ENCODE data around the gene BUD31.
A peak's percentile ranks its signal among the peaks of the same experiment; 100 is the strongest.

BUD31 gene

DNA sequence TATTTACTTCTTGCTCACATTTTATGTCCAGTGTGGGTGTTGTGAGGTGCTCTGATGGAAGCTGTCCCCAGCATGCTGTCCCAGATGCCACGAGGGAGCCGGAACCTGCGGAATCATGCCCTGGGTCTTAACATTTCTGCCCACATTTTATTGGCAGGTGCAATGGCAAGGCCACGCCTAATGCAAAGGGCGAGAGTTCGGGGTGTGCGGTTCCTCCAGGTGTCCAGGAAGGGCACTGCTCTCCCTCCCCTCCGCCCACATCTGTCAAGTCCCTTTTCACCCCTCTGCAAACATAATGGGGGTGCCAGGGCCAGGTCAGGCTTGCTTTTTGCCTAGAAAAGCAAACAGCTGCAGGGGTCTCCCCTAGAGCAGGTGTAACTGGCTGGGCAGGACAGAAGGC is 16.7 kb upstream of the BUD31 start:
- Histone ChIP-seq H3K4ac (ENCODE audit: low read depth, low read length) (no peak overlapping the region), H3K23ac (ENCODE audit: low read length) (no peak overlapping the region), H3K18ac (ENCODE audit: low read length) (no peak overlapping the region), H3K36me3 (ENCODE audit: control insufficient read depth in 1 of 2, insufficient read depth in 2 of 2, low read length in 2 of 2) (peaks cover 71 to 75% of the 10 kb centered on the region in 2 experiments), H2BK12ac (ENCODE audit: low read length) (no peak overlapping the region), H3K4me3 (ENCODE audit: low read depth, low read length) (no peak overlapping the region), H2BK5ac (ENCODE audit: low read depth, low read length, poor library complexity) (no peak overlapping the region), H4K8ac (ENCODE audit: low read depth, low read length) (no peak overlapping the region), H4K12ac (ENCODE audit: low read depth, low read length) (no peak overlapping the region), H2AFZ (ENCODE audit: insufficient read depth, low read length, poor library complexity) (no peak overlapping the region), H3K27me3 (ENCODE audit: insufficient read depth, low read length) (no peaks in the 10 kb centered on the region), H3K27ac (ENCODE audit: low read depth, low read length) (no peak overlapping the region), H3K4me1 (ENCODE audit: control insufficient read depth in 1 of 2, insufficient read depth in 2 of 2, low read length in 2 of 2) (peaks cover 5 to 13% of the 10 kb centered on the region in 2 experiments), H3K79me2 (ENCODE audit: control insufficient read depth, insufficient read depth, low read length, poor library complexity) (no peaks in the 10 kb centered on the region), H3K14ac (ENCODE audit: low read length) (no peak overlapping the region), H3K79me1 (ENCODE audit: low read length) (peaks cover 3% of the 10 kb centered on the region), H3K4me2 (ENCODE audit: low read length) (peak overlapping the region; percentile 62), H3K9ac (ENCODE audit: low read length) (no peak overlapping the region), H2BK120ac (ENCODE audit: insufficient read depth, low read length, poor library complexity) (no peak overlapping the region), H3K9me3 (ENCODE audit: insufficient read depth, low read depth, low read length) (no peaks in the 10 kb centered on the region), H2AK5ac (ENCODE audit: low read length) (no peak overlapping the region), H4K91ac (ENCODE audit: low read depth, low read length) (no peak overlapping the region)
- DNase-seq = no peak
- no CpG with 5 or more reads among the region's 8 CpGs for WGBS (ENCODE audit: extremely low coverage, insufficient coverage, insufficient read length)

DNA sequence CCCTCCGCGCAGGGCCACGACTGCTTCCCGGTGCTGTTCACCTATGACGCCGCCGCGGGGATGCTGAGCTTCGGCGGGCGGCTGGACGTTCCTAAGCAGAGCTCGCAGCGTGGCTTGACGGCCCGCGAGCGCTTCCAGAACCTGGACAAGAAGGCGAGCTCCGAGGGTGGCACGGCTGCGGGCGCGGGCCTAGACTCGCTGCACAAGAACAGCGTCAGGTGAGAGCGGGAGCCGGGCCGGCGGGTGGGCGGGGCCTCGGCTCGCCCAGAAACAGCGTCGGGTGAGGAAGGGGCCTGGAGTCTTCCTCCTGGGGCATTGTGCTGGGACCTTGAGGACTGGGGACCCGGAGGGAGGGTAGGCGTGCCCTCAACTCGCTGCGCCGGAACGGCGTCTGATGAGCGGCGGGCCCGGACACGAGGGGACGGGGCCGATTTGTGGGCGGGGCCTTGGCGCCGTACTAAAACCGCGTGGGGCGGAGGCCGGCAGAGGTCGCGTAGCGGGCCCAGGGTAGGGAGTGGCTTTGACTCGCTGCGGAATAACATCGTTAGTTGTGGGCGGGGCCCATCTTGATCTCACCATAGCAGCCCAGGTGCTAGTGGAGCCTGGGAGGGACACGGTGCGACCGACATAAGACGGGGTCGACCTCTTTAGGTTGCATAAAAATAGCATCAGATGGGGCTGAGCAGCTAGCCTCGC is 16.0 kb upstream of the BUD31 start:
- peak overlapping the region; percentile 29 for H3K27ac ChIP-seq (ENCODE audit: low read depth, low read length)
- no peak overlapping the region for H2BK5ac ChIP-seq (ENCODE audit: low read depth, low read length, poor library complexity)
- H2AK5ac ChIP-seq (ENCODE audit: low read length) = no peak overlapping the region
- peak overlapping the region; percentile 59 for H3K9ac ChIP-seq (ENCODE audit: low read length)
- no peak overlapping the region for H2BK120ac ChIP-seq (ENCODE audit: insufficient read depth, low read length, poor library complexity)
- peak; percentile 50 to 58 for DNase-seq
- H4K12ac ChIP-seq (ENCODE audit: low read depth, low read length) = peak overlapping the region; percentile 36
- no peak overlapping the region for H3K23ac ChIP-seq (ENCODE audit: low read length)
- H3K14ac ChIP-seq (ENCODE audit: low read length) = peak overlapping the region; percentile 13
- H4K8ac ChIP-seq (ENCODE audit: low read depth, low read length) = peak overlapping the region; percentile 0
- H4K91ac ChIP-seq (ENCODE audit: low read depth, low read length) = peak overlapping the region; percentile 20
- no peak overlapping the region for H3K4ac ChIP-seq (ENCODE audit: low read depth, low read length)
- H3K4me3 ChIP-seq (ENCODE audit: low read depth, low read length) = peak overlapping the region; percentile 71
- WGBS (ENCODE audit: extremely low coverage, insufficient coverage, insufficient read length) = no CpG with 5 or more reads among the region's 68 CpGs
- H3K18ac ChIP-seq (ENCODE audit: low read length) = no peak overlapping the region
- no peaks in the 10 kb centered on the region for H3K9me3 ChIP-seq (ENCODE audit: insufficient read depth, low read depth, low read length)
- H3K4me1 ChIP-seq (ENCODE audit: control insufficient read depth in 1 of 2, insufficient read depth in 2 of 2, low read length in 2 of 2) = peaks cover 5 to 13% of the 10 kb centered on the region in 2 experiments
- H3K36me3 ChIP-seq (ENCODE audit: control insufficient read depth in 1 of 2, insufficient read depth in 2 of 2, low read length in 2 of 2) = peaks cover 75 to 77% of the 10 kb centered on the region in 2 experiments
- peaks cover 3% of the 10 kb centered on the region for H3K79me1 ChIP-seq (ENCODE audit: low read length)
- H2BK12ac ChIP-seq (ENCODE audit: low read length) = no peak overlapping the region
- H3K27me3 ChIP-seq (ENCODE audit: insufficient read depth, low read length) = no peaks in the 10 kb centered on the region
- peak overlapping the region; percentile 62 for H3K4me2 ChIP-seq (ENCODE audit: low read length)
- H2AFZ ChIP-seq (ENCODE audit: insufficient read depth, low read length, poor library complexity) = peak overlapping the region; percentile 34
- no peaks in the 10 kb centered on the region for H3K79me2 ChIP-seq (ENCODE audit: control insufficient read depth, insufficient read depth, low read length, poor library complexity)

DNA sequence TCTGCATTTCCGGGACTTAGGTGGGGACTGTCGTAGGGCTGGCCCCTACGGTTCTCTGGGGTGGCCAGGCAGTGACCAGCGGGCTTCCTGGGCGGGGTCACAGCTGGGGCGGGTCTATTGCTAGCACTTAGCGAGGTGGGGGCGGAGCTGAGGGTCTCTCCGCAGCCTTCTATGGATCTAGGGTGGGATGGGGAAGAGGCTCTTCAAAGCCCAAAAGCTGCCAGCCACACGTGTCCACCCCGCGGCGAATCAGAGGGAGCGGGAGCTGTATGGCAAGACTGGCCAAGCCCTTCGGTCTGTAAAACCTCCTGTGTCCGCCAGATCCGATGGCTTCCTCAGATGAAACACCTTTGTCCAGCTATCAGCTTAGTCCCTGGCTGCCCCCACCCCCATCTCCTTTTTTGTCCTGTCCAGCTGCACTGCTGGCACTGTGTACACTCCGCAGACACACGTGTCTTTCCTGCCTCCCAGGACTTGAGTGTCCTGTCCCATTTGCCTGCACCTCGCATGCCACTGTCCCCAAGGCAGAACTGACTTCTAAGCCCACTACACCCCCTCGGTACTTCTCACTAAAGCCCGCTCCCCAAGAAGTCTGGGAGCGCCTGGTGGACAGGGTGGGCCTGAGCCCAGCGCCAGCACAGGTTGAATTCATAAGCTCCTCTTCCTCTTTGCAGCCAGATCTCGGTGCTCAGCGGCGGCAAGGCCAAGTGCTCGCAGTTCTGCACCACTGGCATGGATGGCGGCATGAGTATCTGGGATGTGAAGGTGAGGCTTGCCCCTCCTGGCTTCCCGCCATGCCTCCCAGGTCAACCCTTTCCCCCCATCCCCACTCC is 15.2 kb upstream of the BUD31 start:
- peak overlapping the region; percentile 62 for H3K4me2 ChIP-seq (ENCODE audit: low read length)
- WGBS (ENCODE audit: extremely low coverage, insufficient coverage, insufficient read length) = no CpG with 5 or more reads among the region's 30 CpGs
- peak overlapping the region; percentile 71 for H3K4me3 ChIP-seq (ENCODE audit: low read depth, low read length)
- no peaks in the 10 kb centered on the region for H3K79me2 ChIP-seq (ENCODE audit: control insufficient read depth, insufficient read depth, low read length, poor library complexity)
- peak overlapping the region; percentile 29 for H3K27ac ChIP-seq (ENCODE audit: low read depth, low read length)
- no peak overlapping the region for H3K9ac ChIP-seq (ENCODE audit: low read length)
- H3K14ac ChIP-seq (ENCODE audit: low read length) = no peak overlapping the region
- no peak for DNase-seq
- H3K18ac ChIP-seq (ENCODE audit: low read length) = no peak overlapping the region
- peaks cover 3% of the 10 kb centered on the region for H3K79me1 ChIP-seq (ENCODE audit: low read length)
- no peak overlapping the region for H2BK120ac ChIP-seq (ENCODE audit: insufficient read depth, low read length, poor library complexity)
- no peaks in the 10 kb centered on the region for H3K9me3 ChIP-seq (ENCODE audit: insufficient read depth, low read depth, low read length)
- peak overlapping the region; percentile 13 for H2AFZ ChIP-seq (ENCODE audit: insufficient read depth, low read length, poor library complexity)
- H2AK5ac ChIP-seq (ENCODE audit: low read length) = no peak overlapping the region
- peaks cover 5 to 13% of the 10 kb centered on the region in 2 experiments for H3K4me1 ChIP-seq (ENCODE audit: control insufficient read depth in 1 of 2, insufficient read depth in 2 of 2, low read length in 2 of 2)
- H2BK12ac ChIP-seq (ENCODE audit: low read length) = no peak overlapping the region
- H3K36me3 ChIP-seq (ENCODE audit: control insufficient read depth in 1 of 2, insufficient read depth in 2 of 2, low read length in 2 of 2) = peaks cover 74 to 76% of the 10 kb centered on the region in 2 experiments
- peak overlapping the region; percentile 0 for H4K8ac ChIP-seq (ENCODE audit: low read depth, low read length)
- no peak overlapping the region for H2BK5ac ChIP-seq (ENCODE audit: low read depth, low read length, poor library complexity)
- no peak overlapping the region for H4K12ac ChIP-seq (ENCODE audit: low read depth, low read length)
- peak overlapping the region; percentile 20 for H4K91ac ChIP-seq (ENCODE audit: low read depth, low read length)
- H3K27me3 ChIP-seq (ENCODE audit: insufficient read depth, low read length) = no peaks in the 10 kb centered on the region
- no peak overlapping the region for H3K4ac ChIP-seq (ENCODE audit: low read depth, low read length)
- H3K23ac ChIP-seq (ENCODE audit: low read length) = no peak overlapping the region

DNA sequence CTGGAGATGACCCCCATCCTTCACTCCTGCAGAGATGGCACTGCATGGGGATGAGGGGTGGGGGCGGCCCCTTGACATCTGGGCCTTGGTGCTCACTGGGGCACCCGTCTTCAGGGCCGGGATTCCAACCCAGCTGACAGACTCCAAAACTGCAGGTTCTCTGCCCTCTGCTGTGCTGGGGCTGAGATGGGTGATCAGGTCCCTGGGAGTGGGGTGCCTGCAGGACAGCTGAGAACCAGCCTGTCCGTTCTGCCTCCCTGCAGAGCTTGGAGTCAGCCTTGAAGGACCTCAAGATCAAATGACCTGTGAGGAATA is 14.6 kb upstream of the BUD31 start:
- no peak overlapping the region for H3K9ac ChIP-seq (ENCODE audit: low read length)
- H2BK120ac ChIP-seq (ENCODE audit: insufficient read depth, low read length, poor library complexity) = no peak overlapping the region
- H3K36me3 ChIP-seq (ENCODE audit: control insufficient read depth in 1 of 2, insufficient read depth in 2 of 2, low read length in 2 of 2) = peaks cover 76 to 80% of the 10 kb centered on the region in 2 experiments
- no peak overlapping the region for H2BK12ac ChIP-seq (ENCODE audit: low read length)
- H3K18ac ChIP-seq (ENCODE audit: low read length) = no peak overlapping the region
- no peaks in the 10 kb centered on the region for H3K79me2 ChIP-seq (ENCODE audit: control insufficient read depth, insufficient read depth, low read length, poor library complexity)
- no peak overlapping the region for H3K27ac ChIP-seq (ENCODE audit: low read depth, low read length)
- H3K14ac ChIP-seq (ENCODE audit: low read length) = no peak overlapping the region
- peaks cover 3% of the 10 kb centered on the region for H3K79me1 ChIP-seq (ENCODE audit: low read length)
- DNase-seq = no peak
- H2BK5ac ChIP-seq (ENCODE audit: low read depth, low read length, poor library complexity) = no peak overlapping the region
- no peak overlapping the region for H4K12ac ChIP-seq (ENCODE audit: low read depth, low read length)
- no peak overlapping the region for H3K23ac ChIP-seq (ENCODE audit: low read length)
- no peak overlapping the region for H3K4ac ChIP-seq (ENCODE audit: low read depth, low read length)
- no CpG with 5 or more reads among the region's 4 CpGs for WGBS (ENCODE audit: extremely low coverage, insufficient coverage, insufficient read length)
- H2AK5ac ChIP-seq (ENCODE audit: low read length) = no peak overlapping the region
- no peak overlapping the region for H4K91ac ChIP-seq (ENCODE audit: low read depth, low read length)
- H2AFZ ChIP-seq (ENCODE audit: insufficient read depth, low read length, poor library complexity) = no peak overlapping the region
- H3K4me3 ChIP-seq (ENCODE audit: low read depth, low read length) = no peak overlapping the region
- no peak overlapping the region for H4K8ac ChIP-seq (ENCODE audit: low read depth, low read length)
- no peaks in the 10 kb centered on the region for H3K27me3 ChIP-seq (ENCODE audit: insufficient read depth, low read length)
- peaks cover 5 to 13% of the 10 kb centered on the region in 2 experiments for H3K4me1 ChIP-seq (ENCODE audit: control insufficient read depth in 1 of 2, insufficient read depth in 2 of 2, low read length in 2 of 2)
- no peaks in the 10 kb centered on the region for H3K9me3 ChIP-seq (ENCODE audit: insufficient read depth, low read depth, low read length)
- no peak overlapping the region for H3K4me2 ChIP-seq (ENCODE audit: low read length)
